DLD1 (cell line): ENCODE data around the gene NIT1.

Source experiments
- in situ Hi-C: cut with HindIII; loops from 2 replicates; pipeline ENCODE4 v1.10.0; 2017; ENCODE audit warnings: low sequenced_read_pairs

Gene NIT1

GRCh38 chr1:161083748-161084596 is 33.9 kb upstream of the NIT1 start:
- in situ Hi-C loops = no loop called here

- in situ Hi-C loops = no loop called here
Measured at GRCh38 chr1:161084597-161084988, 33.3 kb upstream of the NIT1 start.

GRCh38 chr1:161085165-161085564 is 32.7 kb upstream of the NIT1 start:
- in situ Hi-C loops = no loop called here

GRCh38 chr1:161086457-161086856 is 31.4 kb upstream of the NIT1 start:
- in situ Hi-C loops = no loop called here

GRCh38 chr1:161088587-161089110 is 29.3 kb upstream of the NIT1 start:
- in situ Hi-C loops = no loop called here

- in situ Hi-C loops = no loop called here
Measured at GRCh38 chr1:161089251-161089924, 28.5 kb upstream of the NIT1 start, which contains the start of gene NECTIN4. TSS of gene NECTIN4 (minus strand) at chr1:161089558. CDS start at chr1:161089296, 262 bp downstream.

- in situ Hi-C loops = no loop called here
Measured at GRCh38 chr1:161089938-161090337, 28.0 kb upstream of the NIT1 start.

GRCh38 chr1:161090617-161091016 is 27.3 kb upstream of the NIT1 start:
- in situ Hi-C loops = no loop called here

GRCh38 chr1:161091093-161091492 is 26.8 kb upstream of the NIT1 start:
- in situ Hi-C loops = no loop called here

GRCh38 chr1:161091796-161092507 is 26.0 kb upstream of the NIT1 start:
- in situ Hi-C loops = no loop called here

- in situ Hi-C loops = no loop called here
Measured at GRCh38 chr1:161092621-161093028, 25.3 kb upstream of the NIT1 start.

- in situ Hi-C loops = no loop called here
Measured at GRCh38 chr1:161094481-161094880, 23.4 kb upstream of the NIT1 start.

GRCh38 chr1:161095230-161095629 is 22.7 kb upstream of the NIT1 start:
- in situ Hi-C loops = no loop called here

GRCh38 chr1:161096015-161096414 is 21.9 kb upstream of the NIT1 start:
- in situ Hi-C loops = no loop called here

GRCh38 chr1:161096530-161096929 is 21.4 kb upstream of the NIT1 start:
- in situ Hi-C loops = no loop called here

- in situ Hi-C loops = no loop called here
Measured at GRCh38 chr1:161098210-161099068, 19.5 kb upstream of the NIT1 start, which contains the start of gene KLHDC9. TSS of gene KLHDC9 (plus strand) at chr1:161098361. CDS start at chr1:161098536, 175 bp downstream.

GRCh38 chr1:161099090-161099802 is 18.7 kb upstream of the NIT1 start:
- in situ Hi-C loops = no loop called here

- in situ Hi-C loops = no loop called here
Measured at GRCh38 chr1:161100556-161100955, 17.3 kb upstream of the NIT1 start.

GRCh38 chr1:161106431-161106830 is 11.5 kb upstream of the NIT1 start:
- in situ Hi-C loops = no loop called here

- in situ Hi-C loops = no loop called here
Measured at GRCh38 chr1:161111117-161111516, 6.8 kb upstream of the NIT1 start.
